ENCODE measurements around the gene ZNF750.

Gene ZNF750

GRCh38 chr17:82872591-82873520, 33.0 kb upstream of the ZNF750 start:
- no peak for DNase-seq

GRCh38 chr17:82871776-82872561, 32.1 kb upstream of the ZNF750 start:
- no peak for DNase-seq

GRCh38 chr17:82871056-82871775, 31.4 kb upstream of the ZNF750 start:
- no peak for DNase-seq

GRCh38 chr17:82870541-82870940, 30.7 kb upstream of the ZNF750 start:
- DNase-seq: no peak

- no peak for DNase-seq
Observed at GRCh38 chr17:82870091-82870491, 30.3 kb upstream of the ZNF750 start.

GRCh38 chr17:82869536-82869935, 29.7 kb upstream of the ZNF750 start:
- DNase-seq: no peak

GRCh38 chr17:82868715-82869131, 28.9 kb upstream of the ZNF750 start:
- no peak for DNase-seq

DNA sequence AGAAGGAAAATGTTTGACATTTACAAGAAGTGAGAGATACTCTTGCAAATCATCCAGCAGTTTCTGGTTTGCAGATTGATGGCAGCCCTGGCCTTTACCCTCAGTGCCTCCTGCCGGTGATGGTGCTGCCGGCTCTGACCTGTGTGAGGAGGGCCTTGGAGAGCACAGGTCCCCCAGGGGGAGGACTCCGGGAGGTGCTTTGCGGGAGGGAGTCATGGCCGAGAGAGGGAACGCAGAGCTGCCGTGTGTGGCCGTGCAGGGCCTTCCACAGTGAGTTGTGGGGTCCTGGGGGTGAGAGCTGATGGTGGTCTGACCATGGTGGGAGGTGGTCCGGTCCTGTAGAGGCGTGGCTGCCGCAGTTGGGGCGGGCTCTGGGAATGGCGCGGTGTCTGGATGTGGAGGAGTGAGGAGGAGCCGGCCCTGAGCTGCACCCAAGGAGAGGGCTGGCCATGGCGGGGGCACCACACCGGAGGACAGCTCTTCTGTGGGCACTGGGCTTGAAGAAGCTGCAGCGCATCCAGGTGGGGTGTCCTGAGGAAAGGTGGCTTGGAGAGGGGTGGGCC, 28.0 kb upstream of the ZNF750 start:
- DNase-seq: no peak

DNA sequence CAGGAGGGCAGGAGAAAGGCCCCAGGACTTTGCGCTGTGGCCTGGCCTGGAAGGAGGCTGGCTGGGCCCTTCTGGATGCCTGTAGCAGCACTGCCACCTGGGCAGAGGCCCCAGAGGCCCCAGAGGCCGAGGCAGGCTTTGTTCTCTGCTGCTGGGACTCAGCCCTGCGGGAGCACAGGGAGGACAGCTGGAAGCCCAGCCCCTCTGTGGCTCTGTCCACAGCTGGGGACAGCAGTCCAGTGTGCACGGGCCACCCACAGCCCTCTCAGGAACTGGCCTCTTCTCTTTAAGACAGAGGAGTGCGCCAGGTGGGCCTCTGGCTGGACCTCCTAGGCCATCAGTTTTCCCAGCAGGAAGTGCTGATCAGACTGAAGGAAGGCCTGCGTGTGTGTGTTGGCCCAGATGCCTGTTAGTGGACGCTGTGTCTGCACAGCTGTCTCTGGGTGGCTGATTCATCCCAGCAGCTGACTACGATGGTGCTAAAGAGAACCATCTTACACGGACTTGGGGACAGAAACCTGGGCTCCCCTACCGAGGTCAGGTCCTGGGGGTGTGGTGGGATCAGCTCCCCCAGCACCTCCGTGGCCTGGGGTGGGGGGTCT, 26.9 kb upstream of the ZNF750 start:
- no peak for DNase-seq

GRCh38 chr17:82865774-82866395, 26.1 kb upstream of the ZNF750 start:
- no peak for DNase-seq

DNA sequence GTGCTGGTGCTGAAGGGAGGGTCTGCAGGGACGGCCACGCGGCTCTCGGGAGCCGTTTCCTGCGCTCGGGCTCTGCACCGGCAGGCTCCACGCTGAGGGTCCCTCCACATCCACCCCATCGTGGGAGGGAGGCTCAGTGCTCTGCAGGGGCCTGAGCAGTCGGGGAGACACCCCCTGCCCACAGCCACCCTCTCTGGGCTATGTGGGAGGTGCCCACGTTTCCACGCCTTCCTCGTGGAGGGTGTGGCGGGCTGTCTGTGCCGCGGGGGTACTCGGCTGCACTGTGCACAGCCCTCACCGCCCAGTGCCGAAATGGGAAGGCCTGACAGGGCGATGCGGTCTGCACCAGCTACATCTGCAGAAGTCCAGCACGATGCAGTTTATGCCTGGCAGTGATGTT, 25.5 kb upstream of the ZNF750 start:
- no peak for DNase-seq

- no peak for DNase-seq
Observed at GRCh38 chr17:82864713-82865248, 25.0 kb upstream of the ZNF750 start.

- peak; percentile 89 for DNase-seq
Observed at GRCh38 chr17:82863941-82864712, 24.3 kb upstream of the ZNF750 start.

- no peak for DNase-seq
Observed at GRCh38 chr17:82863383-82863940, 23.6 kb upstream of the ZNF750 start.

DNA sequence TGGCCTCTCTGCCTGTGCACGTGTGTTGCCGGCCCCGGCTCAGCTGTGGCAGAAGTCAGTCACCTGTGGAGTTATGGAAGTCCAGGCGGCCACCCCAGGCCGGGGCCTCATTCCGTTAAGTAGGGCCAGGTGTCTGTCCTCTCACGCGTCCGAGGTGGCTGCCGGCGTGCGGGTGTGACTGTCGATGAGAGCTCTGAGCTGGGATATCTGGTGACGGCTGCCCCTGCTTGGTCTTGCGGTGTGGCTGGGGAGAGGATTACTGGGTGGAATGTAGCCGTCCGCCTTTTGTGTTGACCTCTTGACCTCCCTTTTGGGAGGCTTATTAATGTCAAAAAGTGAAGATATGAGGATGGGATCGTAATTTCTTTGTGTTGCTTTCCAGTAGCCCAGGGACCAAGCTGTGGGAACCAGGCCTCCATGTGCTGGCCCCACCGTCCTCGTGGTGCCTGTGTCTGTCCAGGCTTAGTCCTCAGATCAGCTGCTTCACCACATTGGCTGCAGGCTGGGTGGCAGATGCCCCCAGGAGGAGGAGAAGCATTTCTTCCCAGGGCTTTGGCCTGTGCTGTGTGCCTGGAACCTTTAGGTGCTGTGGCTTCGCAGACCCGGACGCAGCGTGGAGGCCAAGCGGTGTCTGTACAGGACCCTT, 23.0 kb upstream of the ZNF750 start:
- DNase-seq: no peak

DNA sequence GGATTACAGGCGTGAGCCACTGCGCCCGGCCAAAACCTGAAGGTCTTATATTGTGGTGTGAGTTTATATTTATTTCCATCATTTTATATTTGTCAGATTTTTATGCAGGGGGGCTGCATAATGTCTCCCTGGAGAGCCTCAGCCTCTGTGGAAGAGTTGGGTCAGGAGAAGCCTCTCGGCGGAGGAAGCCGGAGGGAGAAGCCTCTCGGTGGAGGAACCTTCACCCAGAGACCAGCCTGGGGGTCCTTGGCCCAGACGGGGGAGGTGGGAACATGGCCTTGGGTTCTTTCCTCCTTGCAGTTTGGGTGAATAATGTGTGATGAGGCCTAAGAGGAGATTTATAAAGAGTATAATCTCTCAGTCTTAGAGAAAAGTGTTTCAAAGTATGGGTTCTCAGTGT, 22.4 kb upstream of the ZNF750 start:
- DNase-seq: no peak

DNA sequence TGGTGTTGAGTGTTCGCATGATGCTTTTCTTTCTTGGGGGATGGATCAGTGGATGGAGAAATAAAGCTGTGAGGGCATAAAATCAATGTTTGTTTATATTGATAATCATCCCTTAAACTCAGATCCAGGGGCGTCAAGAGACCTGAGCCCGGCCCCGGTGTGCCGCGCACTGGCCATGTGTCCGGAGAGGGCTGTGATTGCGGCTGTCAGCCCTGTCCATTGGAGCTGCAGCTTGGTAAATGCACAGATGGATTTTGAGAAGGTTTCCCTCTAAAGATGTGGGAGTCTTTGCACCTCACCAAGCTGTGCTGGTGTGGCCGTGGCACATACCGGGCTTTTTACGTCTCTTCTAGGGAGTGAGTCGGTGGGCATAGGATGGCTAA, 21.6 kb upstream of the ZNF750 start:
- no peak for DNase-seq

DNA sequence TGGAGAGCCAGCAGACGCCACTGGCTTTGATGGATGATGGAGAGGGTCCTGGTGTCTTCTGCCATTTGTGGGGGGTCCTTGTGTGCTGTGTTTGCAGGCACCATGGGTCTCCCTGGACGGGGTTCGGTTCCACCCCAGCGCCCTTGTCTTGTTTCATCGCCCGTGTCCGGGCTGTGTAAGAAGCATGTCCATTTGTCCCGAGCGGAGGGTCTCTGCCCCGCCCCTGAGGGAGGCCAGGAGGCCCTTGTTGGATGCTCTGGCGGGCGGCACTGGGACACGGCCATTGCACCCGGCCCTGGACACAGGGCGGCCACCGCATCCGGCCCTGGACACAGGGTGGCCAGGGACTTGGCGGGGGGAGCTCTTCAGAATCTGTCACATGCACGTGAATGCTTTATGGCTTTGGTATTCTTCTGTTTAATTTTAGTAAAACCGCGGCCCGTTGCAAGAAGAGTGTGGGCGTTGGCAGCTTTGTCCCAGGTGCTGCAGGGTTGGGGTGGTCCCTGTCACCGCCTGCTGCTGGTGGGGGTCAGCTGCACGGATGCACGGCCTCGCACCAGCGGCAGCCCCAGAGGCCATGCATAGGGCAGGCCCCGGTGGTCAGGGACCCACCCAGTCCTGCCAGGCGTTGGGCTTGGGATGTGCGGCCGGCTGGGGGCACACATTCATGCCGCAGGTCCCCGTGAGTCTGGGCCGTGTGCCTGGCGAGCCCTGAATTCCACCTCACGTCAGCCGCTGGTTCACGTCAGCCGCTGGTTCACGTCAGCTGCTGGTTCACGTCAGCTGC, 21.0 kb upstream of the ZNF750 start:
- DNase-seq: no peak
